SK-N-SH treated with all-trans-retinoic acid at 6 μM for 48 hours (cell line): ENCODE data around the gene ZFAND3.

Experiments
- ATAC-seq: fragments of 200-7000 bp; cut with Tn5 transposase; 3 replicates; pipeline ENCODE4 v1.9.1; 2020; ENCODE audit warnings: mild to moderate bottlenecking, moderate library complexity
- ARNTL ChIP-seq: fragments of 450-650 bp; formaldehyde crosslinking; IDR thresholded peaks from 2 replicates; pipeline ENCODE4 v1.5.0; 2020; ENCODE audit warnings: low read depth, mild to moderate bottlenecking, moderate library complexity, borderline replicate concordance
- BACH2 ChIP-seq: fragments of 250-450 bp; sonication (Bioruptor Pico); IDR thresholded peaks from 2 replicates; pipeline ENCODE4 v1.9.0; 2021; ENCODE audit warnings: mild to moderate bottlenecking, borderline replicate concordance
- CREB5 ChIP-seq: fragments of 250-450 bp; sonication (Bioruptor Pico); IDR thresholded peaks from 2 replicates; pipeline ENCODE4 v1.5.1; 2020; ENCODE audit warnings: low read depth, mild to moderate bottlenecking, moderate library complexity
- CSDC2 ChIP-seq: fragments of 250-450 bp; sonication (Bioruptor Pico); IDR thresholded peaks from 2 replicates; pipeline ENCODE4 v1.5.0; 2020; ENCODE audit warnings: mild to moderate bottlenecking, moderate library complexity
- ESRRG ChIP-seq: fragments of 250-450 bp; sonication (Bioruptor Pico); IDR thresholded peaks from 2 replicates; pipeline ENCODE4 v1.6.1; 2021; ENCODE audit warnings: mild to moderate bottlenecking
- GLIS3 ChIP-seq: fragments of 250-450 bp; sonication (Bioruptor Pico); IDR thresholded peaks from 2 replicates; pipeline ENCODE4 v1.5.0; 2020; ENCODE audit warnings: mild to moderate bottlenecking, moderate library complexity
- ISL1 ChIP-seq: fragments of 250-450 bp; sonication (Bioruptor Pico); IDR thresholded peaks from 2 replicates; pipeline ENCODE4 v2.1.2; 2022; ENCODE audit warnings: mild to moderate bottlenecking, moderate library complexity
- OSR1 ChIP-seq: fragments of 250-450 bp; sonication (Bioruptor Pico); IDR thresholded peaks from 2 replicates; pipeline ENCODE4 v1.8.0; 2022; ENCODE audit warnings: moderate library complexity, mild to moderate bottlenecking, inconsistent platforms
- PATZ1 ChIP-seq: fragments of 250-450 bp; sonication (Bioruptor Pico); IDR thresholded peaks from 2 replicates; pipeline ENCODE4 v1.8.0; 2020; ENCODE audit warnings: mild to moderate bottlenecking, moderate library complexity, borderline replicate concordance
- POU6F1 ChIP-seq: fragments of 250-450 bp; sonication (Bioruptor Pico); IDR thresholded peaks from 2 replicates; pipeline ENCODE4 v1.8.0; 2021; ENCODE audit warnings: low read depth, mild to moderate bottlenecking, moderate library complexity, borderline replicate concordance
- PPARA ChIP-seq: fragments of 250-450 bp; sonication (Bioruptor Pico); IDR thresholded peaks from 2 replicates; pipeline ENCODE4 v1.5.0; 2020; ENCODE audit warnings: mild to moderate bottlenecking, borderline replicate concordance
- RARB ChIP-seq: fragments of 250-450 bp; sonication (Bioruptor Pico); IDR thresholded peaks from 2 replicates; pipeline ENCODE4 v1.8.0; 2021; ENCODE audit warnings: mild to moderate bottlenecking, moderate library complexity
- SNAI2 ChIP-seq: fragments of 250-450 bp; sonication (Bioruptor Pico); IDR thresholded peaks from 2 replicates; pipeline ENCODE4 v1.5.0; 2020; ENCODE audit warnings: mild to moderate bottlenecking, moderate library complexity
- TCF4 ChIP-seq: fragments of 250-450 bp; sonication (Bioruptor Pico); IDR thresholded peaks from 2 replicates; pipeline ENCODE4 v1.8.0; 2021; ENCODE audit warnings: mild to moderate bottlenecking, moderate library complexity, borderline replicate concordance
- TOX ChIP-seq: fragments of 250-450 bp; sonication (Bioruptor Pico); IDR thresholded peaks from 2 replicates; pipeline ENCODE4 v1.8.0; 2021; ENCODE audit warnings: mild to moderate bottlenecking, moderate library complexity, borderline replicate concordance
- TSHZ2 ChIP-seq: fragments of 250-450 bp; sonication (Bioruptor Pico); IDR thresholded peaks from 2 replicates; pipeline ENCODE4 v1.5.0; 2020; ENCODE audit warnings: mild to moderate bottlenecking, moderate library complexity
- ZC3H10 ChIP-seq: fragments of 250-450 bp; sonication (Bioruptor Pico); IDR thresholded peaks from 2 replicates; pipeline ENCODE4 v1.5.1; 2021; ENCODE audit warnings: mild to moderate bottlenecking, moderate library complexity
- ZFP3 ChIP-seq: fragments of 250-450 bp; sonication (Bioruptor Pico); IDR thresholded peaks from 2 replicates; pipeline ENCODE4 v1.5.0; 2020; ENCODE audit warnings: mild to moderate bottlenecking, moderate library complexity
- ZFP30 ChIP-seq: fragments of 450-650 bp; formaldehyde crosslinking; IDR thresholded peaks from 2 replicates; pipeline ENCODE4 v1.5.0; 2022; ENCODE audit warnings: mild to moderate bottlenecking, moderate library complexity
- ZNF565 ChIP-seq: fragments of 450-650 bp; formaldehyde crosslinking; conservative IDR thresholded peaks from 2 replicates; pipeline ENCODE4 v1.5.0; 2020; ENCODE audit warnings: low read depth, mild to moderate bottlenecking, moderate library complexity
- ZNF70 ChIP-seq: fragments of 450-650 bp; formaldehyde crosslinking; IDR thresholded peaks from 2 replicates; pipeline ENCODE4 v1.5.0; 2020; ENCODE audit warnings: mild to moderate bottlenecking, moderate library complexity
- ZNF8 ChIP-seq: fragments of 450-650 bp; formaldehyde crosslinking; IDR thresholded peaks from 2 replicates; pipeline ENCODE4 v1.5.0; 2020; ENCODE audit warnings: mild to moderate bottlenecking, moderate library complexity

Gene ZFAND3

GRCh38 chr6:37894585-37894984 is 75.1 kb downstream of the ZFAND3 start:
- ATAC-seq, result no peak
- TF ChIP-seq ZNF565 (CRISPR knock-in tag) (no peak), TCF4 (CRISPR knock-in tag) (no peak), POU6F1 (no peak), GLIS3 (no peak), ESRRG (no peak), TSHZ2 (CRISPR knock-in tag) (no peak), TOX (CRISPR knock-in tag) (no peak), OSR1 (CRISPR knock-in tag) (no peak), CSDC2 (CRISPR knock-in tag) (no peak)

- peak; percentile 55 for ATAC-seq
- TF ChIP-seq ZNF8 (no peak), CSDC2 (CRISPR knock-in tag) (no peak), PATZ1 (CRISPR knock-in tag) (no peak), OSR1 (CRISPR knock-in tag) (no peak), TCF4 (CRISPR knock-in tag) (no peak), GLIS3 (no peak), ZFP30 (CRISPR knock-in tag) (no peak), PPARA (CRISPR knock-in tag) (no peak), CREB5 (CRISPR knock-in tag) (no peak), RARB (CRISPR knock-in tag) (no peak), ZFP3 (CRISPR knock-in tag) (no peak), BACH2 (no peak), ZC3H10 (CRISPR knock-in tag) (no peak), ESRRG (no peak), ZNF70 (CRISPR knock-in tag) (no peak), ZNF565 (CRISPR knock-in tag) (no peak)
- TF ChIP-seq, all 23 proteins: peak for 0
Measured at GRCh38 chr6:37897321-37897720, 77.8 kb downstream of the ZFAND3 start.

- ATAC-seq, result no peak
- TF ChIP-seq CREB5 (CRISPR knock-in tag) (no peak), ZFP30 (CRISPR knock-in tag) (no peak), OSR1 (CRISPR knock-in tag) (no peak), TSHZ2 (CRISPR knock-in tag) (no peak), ESRRG (no peak), ISL1 (CRISPR knock-in tag) (no peak), GLIS3 (no peak), RARB (CRISPR knock-in tag) (no peak), ZFP3 (CRISPR knock-in tag) (no peak), ARNTL (CRISPR knock-in tag) (no peak), ZNF565 (CRISPR knock-in tag) (no peak), POU6F1 (no peak), BACH2 (no peak), CSDC2 (CRISPR knock-in tag) (no peak), TCF4 (CRISPR knock-in tag) (no peak), ZNF8 (no peak), SNAI2 (CRISPR knock-in tag) (no peak), ZNF70 (CRISPR knock-in tag) (no peak)
Measured at GRCh38 chr6:37897818-37898515, 78.4 kb downstream of the ZFAND3 start.
